Upper lobe of right lung (tissue), 1 donor: ENCODE data around the gene ZDHHC3. TPM values are rescaled to one million over a fixed set of nuclear protein-coding genes. Genes with fewer than 3 reads are reported as not detected.

Source experiments
- ATAC-seq: fragments of 200-7000 bp; cut with Tn5 transposase; one replicate; pipeline ENCODE4 v1.9.1; 2020; ENCODE audit warnings: mild to moderate bottlenecking, moderate library complexity
- DNase-seq: peaks from one replicate; pipeline ENCODE4 v3.0.0-alpha.2; 2020
- H3K27ac ChIP-seq: fragments of 200-600 bp; one replicate; pipeline ENCODE4 v1.8.0; 2022
- H3K27me3 ChIP-seq: fragments of 200-600 bp; one replicate; pipeline ENCODE4 v1.8.0; 2022; ENCODE audit warnings: mild to moderate bottlenecking
- H3K36me3 ChIP-seq: fragments of 200-600 bp; one replicate; pipeline ENCODE4 v1.8.0; 2022
- H3K4me1 ChIP-seq: fragments of 200-600 bp; one replicate; pipeline ENCODE4 v1.8.0; 2022
- H3K4me3 ChIP-seq: fragments of 200-600 bp; one replicate; pipeline ENCODE4 v1.8.0; 2022; ENCODE audit warnings: mild to moderate bottlenecking
- H3K9me3 ChIP-seq: fragments of 200-600 bp; one replicate; pipeline ENCODE4 v1.8.0; 2022
- CTCF ChIP-seq: fragments of 200-600 bp; IDR thresholded peaks from one replicate; pipeline ENCODE4 v1.8.0; 2022; ENCODE audit warnings: antibody characterized with exemption
- intact Hi-C: fragments of 100-400 bp; cut with DNase I; formaldehyde crosslinking; loops from one replicate; pipeline ENCODE4 v1.11.0; 2022
- total RNA-seq: library from RNA; stranded (reverse); fragmentation: NEBNext Ultra II Directional; extraction: Animal tissue kit (Norgen Biotek cat#: 25700); gene quantifications from one replicate; pipeline ENCODE4 v1.2.1, GENCODE V29; 2021
- donor health status: DM: no; HTN: yes; CAD: no; lungs with severe emphysema.

Gene ZDHHC3
- total RNA-seq, 1 donor from 2014 or later = 125 TPM

GRCh38 chr3:44931791-44932190 lies 44.2 kb downstream of the ZDHHC3 start:
- H3K9me3 ChIP-seq = no peaks in the 10 kb centered on the region
- no peak overlapping the region for H3K27ac ChIP-seq
- TF ChIP-seq CTCF = no peak
- intact Hi-C loops = no loop called here
- peaks cover 3% of the 10 kb centered on the region for H3K4me1 ChIP-seq
- peaks cover 73% of the 10 kb centered on the region for H3K36me3 ChIP-seq
- no peak overlapping the region for H3K4me3 ChIP-seq
- ATAC-seq (no peak), DNase-seq (no peak)
- H3K27me3 ChIP-seq = no peaks in the 10 kb centered on the region

- peaks cover 82% of the 10 kb centered on the region for H3K36me3 ChIP-seq
- peak; percentile 9 for ATAC-seq
Observed at GRCh38 chr3:44930911-44931310, 45.1 kb downstream of the ZDHHC3 start.

GRCh38 chr3:44929782-44930181 lies 46.2 kb downstream of the ZDHHC3 start:
- intact Hi-C loops = loop anchor here (10.0 kb wide), 1 partner anchor 395 kb away; no protein-coding TSS in a partner anchor
- DNase-seq = no peak
- ATAC-seq = no peak
- no peak overlapping the region for H3K4me3 ChIP-seq
- H3K27ac ChIP-seq = no peak overlapping the region
- H3K4me1 ChIP-seq = peaks cover 3% of the 10 kb centered on the region
- H3K9me3 ChIP-seq = no peaks in the 10 kb centered on the region
- TF ChIP-seq CTCF = no peak
- H3K36me3 ChIP-seq = peaks cover 89% of the 10 kb centered on the region
- no peaks in the 10 kb centered on the region for H3K27me3 ChIP-seq

More at GRCh38 chr3:44930911-44931310, 45.1 kb downstream of the ZDHHC3 start:
- Histone ChIP-seq H3K4me1 (peaks cover 3% of the 10 kb centered on the region), H3K4me3 (no peak overlapping the region), H3K27me3 (no peaks in the 10 kb centered on the region), H3K27ac (no peak overlapping the region), H3K9me3 (no peaks in the 10 kb centered on the region)
- intact Hi-C loops = no loop called here
- no peak for TF ChIP-seq CTCF
- DNase-seq = no peak

- no peaks in the 10 kb centered on the region for H3K4me1 ChIP-seq
- no peaks in the 10 kb centered on the region for H3K9me3 ChIP-seq
- no peak overlapping the region for H3K27ac ChIP-seq
- H3K36me3 ChIP-seq = peaks cover 71% of the 10 kb centered on the region
- TF ChIP-seq CTCF = no peak
- H3K4me3 ChIP-seq = no peak overlapping the region
- H3K27me3 ChIP-seq = no peaks in the 10 kb centered on the region
- ATAC-seq (no peak), DNase-seq (no peak)
- intact Hi-C loops = loop anchor here (10.0 kb wide), 1 partner anchor 393 kb away; no protein-coding TSS in a partner anchor
Observed at GRCh38 chr3:44927371-44927770, 48.6 kb downstream of the ZDHHC3 start.

- ATAC-seq = peak; percentile 51
- intact Hi-C loops = loop anchor here (10.0 kb wide), 1 partner anchor 392 kb away; no protein-coding TSS in a partner anchor
- H3K36me3 ChIP-seq = peaks cover 68% of the 10 kb centered on the region
Observed at GRCh38 chr3:44926921-44927320, 49.1 kb downstream of the ZDHHC3 start.

More at GRCh38 chr3:44926921-44927320, 49.1 kb downstream of the ZDHHC3 start:
- Histone ChIP-seq H3K9me3 (no peaks in the 10 kb centered on the region), H3K27ac (no peak overlapping the region), H3K27me3 (no peaks in the 10 kb centered on the region), H3K4me1 (no peaks in the 10 kb centered on the region), H3K4me3 (no peak overlapping the region)
- no peak for TF ChIP-seq CTCF
- DNase-seq = no peak
